Activated CD8-positive, alpha-beta memory T cell treated with anti-CD3 and anti-CD28 coated beads for 1 hour (primary cell): Measurements from ENCODE around the gene RUNX1.

ENCODE experiments used
- DNase-seq, 2 donors: peaks; one replicate each; pipeline ENCODE4 v3.0.0-alpha.2; 2020; ENCODE audit warnings: low read depth in 1 of 2; ENCODE audit errors: extremely low read depth in 1 of 2

RUNX1 gene

DNA sequence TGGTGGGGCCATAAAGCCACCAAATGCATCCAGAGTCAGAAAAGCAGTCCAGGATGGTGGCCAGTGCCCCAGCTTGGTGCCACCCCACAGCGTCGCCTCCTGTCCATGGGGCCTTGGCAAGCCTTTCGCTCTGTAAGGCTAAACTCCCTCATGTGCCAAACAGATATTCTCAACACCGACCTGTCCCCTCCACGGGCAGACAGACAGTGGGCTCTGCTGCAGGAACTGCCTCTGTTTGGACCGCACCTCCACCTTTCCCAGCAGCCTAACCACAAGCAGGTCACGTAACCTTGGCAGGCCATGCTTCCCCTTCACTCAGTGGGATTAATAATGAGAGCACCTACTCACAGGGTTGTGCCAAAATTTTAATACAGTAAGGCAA is 11.7 kb downstream of the RUNX1 start:
- no peak for DNase-seq

DNA sequence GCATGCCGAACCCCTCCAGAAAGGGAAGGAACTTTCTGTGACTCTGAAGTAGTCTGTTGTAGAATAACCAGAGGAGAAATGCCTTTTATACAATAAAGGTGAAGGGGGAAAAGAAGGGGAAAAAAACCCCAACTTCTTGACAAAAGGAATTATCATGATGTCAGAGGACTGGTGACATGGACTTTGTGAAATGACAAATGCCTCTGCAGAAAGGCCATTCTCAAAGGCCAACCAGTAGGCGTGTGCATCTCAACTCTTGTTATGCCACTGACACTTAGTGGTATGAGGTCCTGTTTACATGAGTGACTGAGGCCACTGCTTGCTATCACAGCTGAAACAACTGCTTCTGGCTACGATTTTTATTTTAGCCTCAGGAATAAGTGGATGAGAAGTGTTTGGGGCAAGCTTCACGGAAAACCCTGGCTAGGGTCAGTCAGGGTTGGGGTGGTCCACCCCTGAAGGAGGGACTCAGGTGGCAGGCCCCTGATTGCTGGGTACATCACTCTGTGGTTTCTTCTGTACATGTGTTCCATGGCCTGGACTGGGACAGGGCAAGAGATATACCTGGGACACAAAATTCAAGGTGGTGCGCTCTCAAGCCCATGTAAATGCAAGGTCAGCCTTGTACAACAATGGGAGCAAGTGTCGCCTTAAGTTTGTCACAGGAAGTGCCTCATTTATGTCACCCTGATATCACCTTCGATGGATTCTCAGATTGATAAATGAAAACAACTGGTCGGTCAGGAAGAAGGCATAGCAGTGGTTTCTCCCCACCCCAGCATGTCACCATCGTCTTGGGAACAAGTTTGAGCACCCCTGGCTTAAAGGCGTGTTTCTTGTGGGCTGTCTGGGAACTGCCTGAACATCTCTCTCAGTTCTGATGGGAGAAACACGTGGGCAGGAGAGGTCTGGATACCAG is 12.4 kb downstream of the RUNX1 start:
- no peak for DNase-seq

GRCh38 chr21:35035581-35035980 is 13.5 kb downstream of the RUNX1 start:
- no peak for DNase-seq

DNA sequence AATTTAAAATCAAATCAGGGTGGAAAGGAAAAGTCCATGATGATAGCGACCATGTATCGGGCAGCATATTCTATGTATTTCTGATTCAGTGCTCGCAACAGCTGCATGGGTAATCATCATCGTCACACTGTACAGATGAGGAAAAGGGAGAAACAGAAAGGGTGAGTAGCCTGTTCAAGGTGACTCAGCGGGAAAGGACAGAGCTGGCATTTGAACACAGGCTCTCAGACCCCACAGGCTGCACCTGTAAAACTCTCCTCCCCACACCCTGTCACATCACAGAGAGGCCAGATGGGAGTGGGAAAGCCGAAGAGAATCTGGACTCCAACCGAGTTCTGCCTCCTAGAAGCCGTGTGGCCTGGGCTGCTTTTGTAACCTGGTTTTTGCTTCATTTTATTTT is 14.0 kb downstream of the RUNX1 start:
- DNase-seq: no peak

DNA sequence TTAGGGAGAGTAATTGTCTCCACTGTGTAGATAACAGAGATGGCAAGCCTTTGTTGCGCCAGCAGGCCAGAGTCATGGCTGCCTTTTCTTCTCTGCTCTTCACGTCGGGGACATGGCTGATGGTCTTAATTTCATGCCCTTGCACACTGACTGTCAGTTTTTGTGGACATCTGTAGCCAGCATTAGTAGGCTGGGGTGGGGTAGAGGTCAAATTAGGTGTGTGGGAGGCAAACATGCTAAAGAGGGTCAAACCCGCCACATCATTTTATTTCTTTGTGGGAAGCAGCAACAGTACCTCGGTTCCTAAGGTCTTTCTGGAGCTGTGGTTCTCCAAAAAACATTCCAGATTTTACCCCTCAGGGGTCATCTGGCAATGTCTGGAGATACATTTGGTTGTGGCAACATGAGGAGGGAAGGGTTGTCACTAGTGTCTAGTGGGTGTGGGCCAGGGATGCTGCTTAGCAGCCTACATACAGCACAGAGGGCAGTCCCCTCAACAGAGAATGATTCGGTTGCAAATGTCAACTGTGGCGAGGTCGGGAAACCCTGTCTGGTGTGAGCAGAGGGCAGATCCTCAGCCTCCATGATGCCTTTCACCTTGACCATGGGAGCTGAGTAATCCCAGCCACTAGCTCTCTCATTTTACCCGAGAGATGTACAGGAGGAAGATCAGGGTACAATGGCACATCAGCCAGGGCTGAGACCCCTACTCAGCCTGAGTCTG is 14.7 kb downstream of the RUNX1 start:
- DNase-seq: no peak

GRCh38 chr21:35032474-35033263 is 16.4 kb downstream of the RUNX1 start:
- no peak for DNase-seq

DNA sequence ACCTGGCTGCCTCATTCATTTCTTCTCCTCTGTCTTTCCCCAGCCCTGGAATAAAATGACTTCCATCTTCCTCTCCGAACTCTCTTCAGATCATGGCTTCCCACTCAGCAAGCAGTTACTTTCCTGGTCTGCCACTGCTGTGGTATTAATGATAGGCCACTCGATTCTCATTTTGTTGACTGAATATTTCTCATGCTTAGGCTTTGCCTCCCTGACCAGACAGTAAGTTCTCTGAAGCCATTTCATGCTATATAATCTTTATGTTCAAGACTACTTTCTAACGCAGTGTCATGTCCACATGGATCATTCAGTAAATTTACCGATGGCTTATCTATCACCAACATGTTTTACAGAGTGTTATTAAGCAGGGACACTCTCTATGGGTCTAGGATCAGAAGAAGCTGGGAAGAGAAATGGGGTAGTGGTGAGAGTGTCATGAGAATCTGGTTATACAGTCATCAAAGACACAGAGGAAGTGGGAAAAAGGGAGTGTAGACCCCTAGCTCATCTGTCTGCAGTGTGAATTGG is 20.6 kb downstream of the RUNX1 start:
- DNase-seq: no peak

GRCh38 chr21:35027563-35028450 is 21.3 kb downstream of the RUNX1 start:
- DNase-seq: no peak

GRCh38 chr21:35026617-35027562 is 22.2 kb downstream of the RUNX1 start:
- DNase-seq: peak; percentile 69 to 74

DNA sequence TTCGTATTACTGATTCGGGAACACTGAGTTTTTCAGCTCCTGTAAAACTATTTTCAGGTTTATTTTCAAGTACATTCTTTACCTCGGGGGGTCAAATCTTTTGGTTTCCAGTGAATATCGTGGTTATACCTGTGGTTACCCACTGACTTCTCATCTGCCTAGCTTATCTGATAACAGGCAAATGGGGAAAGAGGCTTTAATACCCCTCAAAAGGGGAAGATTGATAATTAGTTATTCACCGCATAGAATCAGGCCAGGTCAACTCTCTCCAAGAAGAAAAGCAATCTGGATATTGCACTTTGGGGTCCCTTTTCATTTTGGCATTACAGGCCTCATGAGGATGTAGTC is 23.0 kb downstream of the RUNX1 start:
- DNase-seq: no peak

GRCh38 chr21:35025206-35026152 is 23.6 kb downstream of the RUNX1 start:
- DNase-seq: no peak

DNA sequence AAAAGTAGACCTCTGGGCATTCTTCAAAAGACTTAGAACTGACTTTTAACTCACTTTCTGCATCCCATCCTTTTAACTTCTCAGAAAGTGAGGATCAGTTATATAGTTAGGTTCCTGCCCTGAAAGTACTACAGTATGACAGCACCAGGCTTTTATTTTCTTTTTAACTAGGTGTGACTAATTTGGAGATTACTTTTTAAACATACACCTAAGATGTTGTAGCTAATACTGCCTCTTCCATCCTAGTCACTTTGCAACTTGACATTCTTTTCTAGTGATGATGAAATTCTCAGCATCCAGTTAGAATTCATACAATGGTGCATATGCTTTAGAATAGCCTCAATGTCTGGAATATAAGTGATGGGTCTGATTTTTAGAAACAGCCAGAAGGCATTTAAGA is 24.6 kb downstream of the RUNX1 start:
- no peak for DNase-seq

GRCh38 chr21:35024071-35024420 is 25.1 kb downstream of the RUNX1 start:
- no peak for DNase-seq

GRCh38 chr21:35023396-35024070 is 25.6 kb downstream of the RUNX1 start:
- DNase-seq: no peak

DNA sequence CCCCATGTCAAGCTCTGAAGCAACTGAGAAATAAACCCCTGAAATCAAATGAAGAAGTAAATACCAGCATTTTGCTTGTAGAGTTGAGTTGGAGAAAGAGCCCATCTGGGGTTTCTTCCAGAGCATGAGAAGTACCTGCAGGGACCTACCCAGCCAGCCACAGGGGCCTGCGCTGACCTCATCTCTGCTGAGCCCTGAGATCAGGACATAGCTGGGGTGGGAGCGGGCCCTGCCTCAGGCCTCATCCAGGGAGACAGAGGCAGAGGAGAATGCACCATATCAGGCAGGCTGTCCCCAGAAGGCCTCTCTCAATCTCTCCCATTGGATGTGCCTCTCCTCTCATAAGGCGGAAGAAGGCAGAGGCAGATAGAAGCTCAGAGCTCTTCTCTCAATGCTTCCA is 27.6 kb downstream of the RUNX1 start:
- no peak for DNase-seq

- DNase-seq: no peak
Measured at GRCh38 chr21:35020902-35021301, 28.2 kb downstream of the RUNX1 start.

DNA sequence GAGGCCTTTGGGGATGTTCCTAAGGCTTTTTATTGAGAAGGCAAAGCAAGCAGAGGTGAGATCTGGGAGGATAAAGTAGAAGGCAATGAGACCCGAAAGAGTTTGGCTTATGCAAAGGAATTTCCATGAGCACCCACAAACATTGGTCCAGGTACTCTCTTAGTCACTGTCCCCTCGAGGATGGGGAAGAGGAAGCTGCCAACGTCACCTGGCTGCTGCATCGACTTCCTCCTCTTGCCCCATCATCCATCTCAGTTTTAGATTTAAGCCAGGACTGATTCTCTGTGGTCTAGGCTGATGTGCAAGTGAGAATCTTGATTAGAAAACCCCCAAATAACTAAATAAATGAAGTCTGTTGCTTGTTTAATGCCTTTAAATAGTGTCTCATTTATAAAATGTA is 28.7 kb downstream of the RUNX1 start:
- no peak for DNase-seq

DNA sequence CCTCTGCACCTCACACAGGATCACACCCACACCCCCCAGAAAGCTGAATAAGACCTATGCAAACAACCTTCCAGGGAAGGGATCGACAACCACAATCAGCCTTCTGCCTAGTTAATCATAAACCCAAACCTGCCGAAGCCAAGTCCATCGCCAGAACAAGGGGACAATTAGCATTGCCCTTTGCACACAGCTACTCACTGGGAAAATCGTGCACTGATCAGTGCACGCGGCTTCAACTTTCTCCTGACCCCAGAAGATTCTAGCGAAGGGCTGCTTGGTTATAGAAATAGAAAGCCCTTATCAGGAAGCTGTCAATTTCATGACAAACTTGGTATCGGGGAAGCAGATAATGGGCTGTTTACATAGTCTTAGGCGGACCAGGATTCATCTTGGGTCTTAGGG is 29.5 kb downstream of the RUNX1 start:
- DNase-seq: no peak
